HCT116 (cell line): ENCODE measurements around the gene CCDC181. TPM values are rescaled to one million over a fixed set of nuclear protein-coding genes. Genes with fewer than 3 reads are reported as not detected.

Experiments
- ATAC-seq: fragments of 200-7000 bp; cut with Tn5 transposase; 2 replicates; pipeline ENCODE4 v1.9.1; 2020; ENCODE audit warnings: mild to moderate bottlenecking, moderate library complexity
- BruUV-seq: library from RNA; stranded (reverse); fragments of 400-500 nt; replicated peaks from 2 replicates; lab custom pipeline; 2021; lab: Mats Ljungman, UMichigan
- CTCF ChIA-PET: fragments of 300-600 bp; sonication (Branson Sonifier 250); formaldehyde crosslinking; loops from one replicate; lab custom pipeline; 2021; ENCODE audit warnings: antibody characterized with exemption; lab: Charles Lee
- POLR2A ChIA-PET: fragments of 300-600, 350-600 bp; sonication (Branson Sonifier 250); formaldehyde crosslinking; loops from one replicate; lab custom pipeline; 2021; ENCODE audit warnings: antibody characterized with exemption; lab: Charles Lee
- RAD21 ChIA-PET, 2 experiments: fragments of 300-600 bp; sonication (Branson Sonifier 250); formaldehyde crosslinking; loops; one replicate each; lab custom pipeline; 2023; ENCODE audit warnings: low total read pairs in 2 of 2; ENCODE audit not compliant: uncharacterized antibody in 2 of 2, unreplicated experiment in 2 of 2, low non-redundant PET in 1 of 2; lab: Charles Lee
- DNase-seq: peaks from one replicate; pipeline ENCODE4 v3.0.0-alpha.2; 2010; ENCODE audit warnings: low read depth, low spot score
- H2AFZ ChIP-seq: fragments of 200-600 bp; shearing (Covaris generic), sonication (generic); 2 replicates; pipeline ENCODE4 v1.6.1; 2017; ENCODE audit warnings: low read depth, mixed run types, mixed read lengths, antibody characterized with exemption, low read length; ENCODE audit not compliant: poor library complexity, severe bottlenecking
- H3K27ac ChIP-seq: 2 replicates; pipeline ENCODE4 v1.5.1; 2012; ENCODE audit warnings: low read depth, low read length
- H3K27me3 ChIP-seq: fragments of 200-600 bp; sonication (generic); 2 replicates; pipeline ENCODE4 v1.6.1; 2016; ENCODE audit warnings: mixed run types, low read length, mixed read lengths; ENCODE audit not compliant: insufficient read depth
- H3K36me3 ChIP-seq, 2 experiments: fragments of 200-500 bp in 1 of 2; fragments of 200-600 bp in 1 of 2; sonication (Bioruptor generic) in 1 of 2; sonication (generic) in 1 of 2; 2 replicates each; pipeline versions ENCODE4 v1.5.1 to v1.6.1; 2014 to 2016; ENCODE audit warnings: low read length in 2 of 2, inconsistent platforms in 1 of 2, mixed read lengths in 1 of 2, mixed run types in 1 of 2; ENCODE audit not compliant: insufficient read depth in 2 of 2, control insufficient read depth in 1 of 2
- H3K4me1 ChIP-seq, 2 experiments: fragments of 200-600 bp in 1 of 2; sonication (generic) in 1 of 2; 2 replicates each; pipeline versions ENCODE4 v1.5.1 to v1.6.1; 2012 to 2017; ENCODE audit warnings: low read length in 2 of 2, inconsistent platforms in 1 of 2, mild to moderate bottlenecking in 1 of 2, mixed read lengths in 1 of 2, mixed run types in 1 of 2, moderate library complexity in 1 of 2; ENCODE audit not compliant: insufficient read depth in 2 of 2, control insufficient read depth in 1 of 2
- H3K4me2 ChIP-seq: fragments of 200-600 bp; sonication (generic); 2 replicates; pipeline ENCODE4 v1.6.1; 2017; ENCODE audit warnings: mixed run types, low read length, mixed read lengths
- H3K4me3 ChIP-seq, 2 experiments: fragments of 200-600 bp in 1 of 2; sonication (generic) in 1 of 2; replicated peaks in 1 of 2; 2 replicates each; pipeline ENCODE4 v1.5.1; 2011 to 2016; ENCODE audit warnings: low read length in 2 of 2, control low read depth in 1 of 2, low read depth in 1 of 2, mild to moderate bottlenecking in 1 of 2, mixed read lengths in 1 of 2, mixed run types in 1 of 2
- H3K79me2 ChIP-seq: fragments of 200-600 bp; sonication (generic); 2 replicates; pipeline ENCODE4 v1.6.1; 2017; ENCODE audit warnings: mild to moderate bottlenecking, mixed run types, low read length, moderate library complexity, mixed read lengths; ENCODE audit not compliant: insufficient read depth
- H3K9ac ChIP-seq: fragments of 200-600 bp; sonication (generic); 2 replicates; pipeline ENCODE4 v1.6.1; 2016; ENCODE audit warnings: low read length, mixed read lengths
- H3K9me2 ChIP-seq: fragments of 200-600 bp; sonication (generic), shearing (Covaris generic); 2 replicates; pipeline ENCODE4 v1.6.1; 2017; ENCODE audit warnings: mixed run types, mild to moderate bottlenecking, moderate library complexity; ENCODE audit not compliant: insufficient read depth
- H3K9me3 ChIP-seq, 2 experiments: fragments of 200-500 bp in 1 of 2; fragments of 200-600 bp in 1 of 2; sonication (Bioruptor generic) in 1 of 2; sonication (generic) in 1 of 2; 2 replicates each; pipeline ENCODE4 v1.6.1; 2014 to 2017; ENCODE audit warnings: low read length in 2 of 2, mixed read lengths in 2 of 2, inconsistent platforms in 1 of 2, low read depth in 1 of 2, mild to moderate bottlenecking in 1 of 2, mixed run types in 1 of 2, moderate library complexity in 1 of 2; ENCODE audit not compliant: control insufficient read depth in 1 of 2, insufficient read depth in 1 of 2
- H4K20me1 ChIP-seq: fragments of 200-600 bp; sonication (generic), shearing (Covaris generic); 2 replicates; pipeline ENCODE4 v1.6.1; 2017; ENCODE audit warnings: mixed run types, mild to moderate bottlenecking, moderate library complexity; ENCODE audit not compliant: insufficient read depth
- CBX3 ChIP-seq: IDR thresholded peaks from 2 replicates; pipeline ENCODE4 v1.6.1; 2012; ENCODE audit warnings: low read depth
- CTCF ChIP-seq, 3 experiments: fragments of 200-600 bp in 1 of 3; sonication (generic) in 1 of 3; IDR thresholded peaks in 2 of 3; conservative IDR thresholded peaks in 1 of 3; 2 replicates each; pipeline ENCODE4 v1.5.1; 2012 to 2017; ENCODE audit warnings: low read depth in 2 of 3, low read length in 2 of 3, antibody characterized with exemption in 1 of 3, borderline replicate concordance in 1 of 3, control low read depth in 1 of 3, mild to moderate bottlenecking in 1 of 3, mixed read lengths in 1 of 3, mixed run types in 1 of 3, moderate library complexity in 1 of 3; ENCODE audit not compliant: insufficient read depth in 1 of 3
- EGR1 ChIP-seq: IDR thresholded peaks from 2 replicates; pipeline ENCODE4 v1.6.1; 2012; ENCODE audit warnings: low read depth
- EZH2 ChIP-seq: fragments of 200-600 bp; sonication (generic); IDR thresholded peaks from 2 replicates; pipeline ENCODE4 v1.6.1; 2017; ENCODE audit warnings: antibody characterized with exemption, mixed run types
- EZH2phosphoT487 ChIP-seq: fragments of 200-600 bp; IDR thresholded peaks from 2 replicates; pipeline ENCODE4 v1.6.1; 2018; ENCODE audit warnings: antibody characterized with exemption, borderline replicate concordance
- FOSL1 ChIP-seq: IDR thresholded peaks from 2 replicates; pipeline ENCODE4 v1.6.1; 2012; ENCODE audit warnings: low read depth
- JUND ChIP-seq: IDR thresholded peaks from 2 replicates; pipeline ENCODE4 v1.6.1; 2012
- MAX ChIP-seq: IDR thresholded peaks from 2 replicates; pipeline ENCODE4 v1.6.1; 2012
- POLR2A ChIP-seq: IDR thresholded peaks from 2 replicates; pipeline ENCODE4 v1.7.0; 2011; ENCODE audit warnings: borderline replicate concordance; ENCODE audit not compliant: insufficient read depth, insufficient read length; ENCODE audit errors: extremely low read depth
- POLR2AphosphoS5 ChIP-seq: IDR thresholded peaks from 2 replicates; pipeline ENCODE4 v1.6.1; 2011; ENCODE audit warnings: mild to moderate bottlenecking, low read depth, low read length, moderate library complexity
- REST ChIP-seq: IDR thresholded peaks from 2 replicates; pipeline ENCODE4 v1.6.1; 2012; ENCODE audit warnings: low read depth
- SIN3A ChIP-seq: IDR thresholded peaks from 2 replicates; pipeline ENCODE4 v1.6.1; 2012; ENCODE audit warnings: low read depth
- SP1 ChIP-seq: IDR thresholded peaks from 2 replicates; pipeline ENCODE4 v1.6.1; 2012; ENCODE audit warnings: low read depth
- SRF ChIP-seq: IDR thresholded peaks from 2 replicates; pipeline ENCODE4 v1.6.1; 2012; ENCODE audit warnings: low read depth
- TCF7L2 ChIP-seq: IDR thresholded peaks from 2 replicates; pipeline ENCODE4 v1.7.0; 2011; ENCODE audit warnings: borderline replicate concordance, inconsistent platforms; ENCODE audit not compliant: insufficient read depth, insufficient read length; ENCODE audit errors: extremely low read depth
- YY1 ChIP-seq: IDR thresholded peaks from 2 replicates; pipeline ENCODE4 v1.6.1; 2011; ENCODE audit warnings: low read length, low read depth, moderate library complexity, mild to moderate bottlenecking; ENCODE audit not compliant: insufficient replicate concordance; ENCODE audit errors: extremely low read depth
- ZFX ChIP-seq: fragments of 450-650 bp; IDR thresholded peaks from 2 replicates; pipeline ENCODE4 v1.6.1; 2017
- ZNF274 ChIP-seq: fragments of 200-500 bp; sonication (Bioruptor generic); IDR thresholded peaks from 2 replicates; pipeline ENCODE4 v1.6.1; 2014; ENCODE audit warnings: mild to moderate bottlenecking, low read depth, low read length, inconsistent platforms
- intact Hi-C: fragments of 100-400 bp; cut with micrococcal nuclease; formaldehyde crosslinking; loops from 2 replicates; pipeline ENCODE4 v1.10.0; 2022
- total RNA-seq: library from RNA; stranded (reverse); gene quantifications from one replicate; pipeline ENCODE4 v1.2.1, GENCODE V29; 2021; ENCODE audit not compliant: unreplicated experiment
- TF ChIP-seq, protein P1 (sequence below): IDR thresholded peaks from 2 replicates; pipeline ENCODE4 v1.6.1; 2011; ENCODE audit warnings: mild to moderate bottlenecking, low read length, moderate library complexity; ENCODE audit not compliant: insufficient replicate concordance; ENCODE audit errors: extremely low read depth
- TF ChIP-seq, protein P2 (sequence below): IDR thresholded peaks from 2 replicates; pipeline ENCODE4 v1.6.1; 2012

The CCDC181 gene
- total RNA-seq, 1 experiment from 2014 or later, result not detected

GRCh38 chr1:169414952-169415351, 12.3 kb downstream of the CCDC181 start:
- no peaks in the 10 kb centered on the region for H3K79me2 ChIP-seq
- RAD21 ChIA-PET, result no interaction called here
- no TSS peak for BruUV-seq

More at GRCh38 chr1:169414952-169415351, 12.3 kb downstream of the CCDC181 start:
- ATAC-seq (no peak), DNase-seq (no peak)
- H2AFZ ChIP-seq, result no peak overlapping the region
- ChIA-PET CTCF (no interaction called here), POLR2A (no interaction called here)
- H3K4me2 ChIP-seq, result no peak overlapping the region
- H4K20me1 ChIP-seq, result no peaks in the 10 kb centered on the region
- H3K27me3 ChIP-seq, result no peaks in the 10 kb centered on the region
- no peaks in the 10 kb centered on the region for H3K4me1 ChIP-seq
- H3K9me3 ChIP-seq, result no peaks in the 10 kb centered on the region
- no peak overlapping the region for H3K4me3 ChIP-seq
- H3K27ac ChIP-seq, result no peak overlapping the region
- TF ChIP-seq TCF7L2, result no peak
- TF ChIP-seq REST, result no peak
- no peak for TF ChIP-seq SRF
- no peak for TF ChIP-seq ZFX
- TF ChIP-seq SIN3A, result no peak
- no peak for TF ChIP-seq JUND
- TF ChIP-seq YY1, result no peak
- no peak for TF ChIP-seq FOSL1
- no peak for TF ChIP-seq MAX
- no peak for TF ChIP-seq POLR2A
- TF ChIP-seq, protein P1, sequence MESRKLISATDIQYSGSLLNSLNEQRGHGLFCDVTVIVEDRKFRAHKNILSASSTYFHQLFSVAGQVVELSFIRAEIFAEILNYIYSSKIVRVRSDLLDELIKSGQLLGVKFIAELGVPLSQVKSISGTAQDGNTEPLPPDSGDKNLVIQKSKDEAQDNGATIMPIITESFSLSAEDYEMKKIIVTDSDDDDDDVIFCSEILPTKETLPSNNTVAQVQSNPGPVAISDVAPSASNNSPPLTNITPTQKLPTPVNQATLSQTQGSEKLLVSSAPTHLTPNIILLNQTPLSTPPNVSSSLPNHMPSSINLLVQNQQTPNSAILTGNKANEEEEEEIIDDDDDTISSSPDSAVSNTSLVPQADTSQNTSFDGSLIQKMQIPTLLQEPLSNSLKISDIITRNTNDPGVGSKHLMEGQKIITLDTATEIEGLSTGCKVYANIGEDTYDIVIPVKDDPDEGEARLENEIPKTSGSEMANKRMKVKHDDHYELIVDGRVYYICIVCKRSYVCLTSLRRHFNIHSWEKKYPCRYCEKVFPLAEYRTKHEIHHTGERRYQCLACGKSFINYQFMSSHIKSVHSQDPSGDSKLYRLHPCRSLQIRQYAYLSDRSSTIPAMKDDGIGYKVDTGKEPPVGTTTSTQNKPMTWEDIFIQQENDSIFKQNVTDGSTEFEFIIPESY, result no peak
- TF ChIP-seq EGR1, result no peak
- no peak for TF ChIP-seq CBX3
- TF ChIP-seq, protein P2, sequence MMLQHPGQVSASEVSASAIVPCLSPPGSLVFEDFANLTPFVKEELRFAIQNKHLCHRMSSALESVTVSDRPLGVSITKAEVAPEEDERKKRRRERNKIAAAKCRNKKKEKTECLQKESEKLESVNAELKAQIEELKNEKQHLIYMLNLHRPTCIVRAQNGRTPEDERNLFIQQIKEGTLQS, result no peak
- no peak for TF ChIP-seq CTCF (IDR thresholded peaks at IDR 0.05 in 2 of 3, conservative IDR thresholded peaks at IDR 0.05 in 1 of 3; ENCODE audit: borderline replicate concordance in 1 of 3, insufficient read depth in 1 of 3, low read depth in 2 of 3, low read length in 2 of 3)
- TF ChIP-seq POLR2AphosphoS5, result no peak
- TF ChIP-seq EZH2phosphoT487, result no peak
- no peak for TF ChIP-seq EZH2
- TF ChIP-seq ZNF274, result no peak
- no peak for TF ChIP-seq SP1
- H3K36me3 ChIP-seq, result no peaks in the 10 kb centered on the region
- intact Hi-C loops, result no loop called here
- H3K9me2 ChIP-seq, result no peaks in the 10 kb centered on the region
- no peak overlapping the region for H3K9ac ChIP-seq
